Thoracic aorta (tissue), 2 donors: Measurements from ENCODE around the gene SNCA. TPM values are rescaled to one million over a fixed set of nuclear protein-coding genes. Genes with fewer than 3 reads are reported as not detected.

Source experiments
- ATAC-seq: fragments of 150-250 bp; one replicate; pipeline ENCODE4 v1.8.0; 2017; ENCODE audit warnings: low read depth; ENCODE audit not compliant: insufficient number of reproducible peaks, low FRiP score
- DNase-seq: peaks from one replicate; pipeline ENCODE4 v3.0.0-alpha.2; 2020; ENCODE audit warnings: low spot score
- H3K27ac ChIP-seq, 2 donors: fragments of 200-600 bp; sonication (generic); 1 replicate in 1 of 2; 2 replicates in 1 of 2; pipeline ENCODE4 v1.5.1; 2016; ENCODE audit warnings: mild to moderate bottlenecking in 2 of 2, moderate library complexity in 2 of 2
- H3K27me3 ChIP-seq: fragments of 200-600 bp; sonication (generic); replicated peaks from 2 replicates; pipeline ENCODE4 v1.6.0; 2016; ENCODE audit warnings: mild to moderate bottlenecking; ENCODE audit not compliant: insufficient read depth
- H3K36me3 ChIP-seq: fragments of 200-600 bp; sonication (generic); one replicate; pipeline ENCODE4 v1.5.1; 2016
- H3K4me1 ChIP-seq, 2 donors: fragments of 200-600 bp; sonication (generic); 1 replicate in 1 of 2; 2 replicates in 1 of 2; pipeline versions ENCODE4 v1.5.1 to v1.6.0; 2016; ENCODE audit warnings: low read depth in 2 of 2, mild to moderate bottlenecking in 1 of 2; ENCODE audit not compliant: control insufficient read depth in 1 of 2
- H3K4me3 ChIP-seq: fragments of 200-600 bp; sonication (generic); 2 replicates; pipeline ENCODE4 v1.5.1; 2016; ENCODE audit warnings: mild to moderate bottlenecking
- H3K9me3 ChIP-seq: fragments of 200-600 bp; sonication (generic); 2 replicates; pipeline ENCODE4 v1.5.1; 2016
- CTCF ChIP-seq: fragments of 200-600 bp; sonication (generic); IDR thresholded peaks from one replicate; pipeline ENCODE4 v1.5.1; 2019; ENCODE audit warnings: antibody characterized with exemption
- total RNA-seq, 2 donors: library from RNA; depleted of rRNA; stranded (reverse); fragments of >200 nt; gene quantifications; one replicate each; pipeline versions ENCODE4 v1.1.0 to v1.2.3, GENCODE V29; 2016

Gene SNCA
- total RNA-seq, 2 donors from 2014 or later: 1.5 to 14.3 TPM

- Histone ChIP-seq H3K9me3 (no peaks in the 10 kb centered on the region), H3K27ac (no peak overlapping the region), H3K4me3 (no peak overlapping the region), H3K36me3 (no peaks in the 10 kb centered on the region), H3K27me3 (no peaks in the 10 kb centered on the region), H3K4me1 (no peaks in the 10 kb centered on the region)
- ATAC-seq: no peak
- no peak for TF ChIP-seq CTCF
- DNase-seq: no peak
These were observed 77.5 kb downstream of the SNCA start for GRCh38 chr4:89759426-89759825.

- H3K4me1 ChIP-seq: no peaks in the 10 kb centered on the region
- DNase-seq (no peak), ATAC-seq (no peak)
- H3K27me3 ChIP-seq: no peaks in the 10 kb centered on the region
- no peak overlapping the region for H3K4me3 ChIP-seq
- no peaks in the 10 kb centered on the region for H3K9me3 ChIP-seq
- H3K27ac ChIP-seq: no peak overlapping the region
- TF ChIP-seq CTCF: no peak
- no peaks in the 10 kb centered on the region for H3K36me3 ChIP-seq
These were observed 79.7 kb downstream of the SNCA start for GRCh38 chr4:89757154-89757719.

- H3K9me3 ChIP-seq: no peaks in the 10 kb centered on the region
- H3K36me3 ChIP-seq: no peaks in the 10 kb centered on the region
- DNase-seq (no peak), ATAC-seq (no peak)
- H3K4me1 ChIP-seq: no peaks in the 10 kb centered on the region
- H3K4me3 ChIP-seq: no peak overlapping the region
- no peak overlapping the region for H3K27ac ChIP-seq
- TF ChIP-seq CTCF: no peak
- H3K27me3 ChIP-seq: no peaks in the 10 kb centered on the region
These were observed 81.7 kb downstream of the SNCA start for GRCh38 chr4:89755220-89755619.

- no peak for TF ChIP-seq CTCF
- no peaks in the 10 kb centered on the region for H3K36me3 ChIP-seq
- no peaks in the 10 kb centered on the region for H3K27me3 ChIP-seq
- H3K4me1 ChIP-seq: no peaks in the 10 kb centered on the region
- no peak overlapping the region for H3K4me3 ChIP-seq
- no peak overlapping the region for H3K27ac ChIP-seq
- ATAC-seq (no peak), DNase-seq (no peak)
- no peaks in the 10 kb centered on the region for H3K9me3 ChIP-seq
These were observed 82.4 kb downstream of the SNCA start for GRCh38 chr4:89754531-89754930.

GRCh38 chr4:89753601-89754066, 83.3 kb downstream of the SNCA start:
- TF ChIP-seq CTCF: no peak
- no peak for ATAC-seq
- Histone ChIP-seq H3K4me1 (no peaks in the 10 kb centered on the region), H3K27ac (no peak overlapping the region), H3K9me3 (no peaks in the 10 kb centered on the region), H3K4me3 (no peak overlapping the region), H3K27me3 (no peaks in the 10 kb centered on the region), H3K36me3 (no peaks in the 10 kb centered on the region)
- DNase-seq: no peak
